Osteoblast (primary cell): ENCODE results near the gene FNDC8. TPM values are rescaled to one million over a fixed set of nuclear protein-coding genes. Genes with fewer than 3 reads are reported as not detected.

Experiments
- DNase-seq: peaks from one replicate; pipeline ENCODE4 v3.0.0; 2011; ENCODE audit warnings: low spot score, mixed read lengths; ENCODE audit not compliant: insufficient read length; ENCODE audit errors: missing footprints
- H2AFZ ChIP-seq: 2 replicates; pipeline ENCODE4 v1.6.0; 2011; ENCODE audit warnings: mild to moderate bottlenecking, low read length
- H3K27ac ChIP-seq: 2 replicates; pipeline ENCODE4 v1.5.1; 2011; ENCODE audit warnings: mild to moderate bottlenecking, low read depth, low read length, moderate library complexity
- H3K27me3 ChIP-seq: 2 replicates; pipeline ENCODE4 v1.6.0; 2012; ENCODE audit warnings: mild to moderate bottlenecking, control low read depth, inconsistent platforms, low read length, moderate library complexity; ENCODE audit not compliant: insufficient read depth
- H3K36me3 ChIP-seq: 2 replicates; pipeline ENCODE4 v1.5.1; 2011; ENCODE audit warnings: mild to moderate bottlenecking, low read length, control low read depth, moderate library complexity; ENCODE audit not compliant: insufficient read depth
- H3K4me1 ChIP-seq: 2 replicates; pipeline ENCODE4 v1.5.1; 2011; ENCODE audit warnings: mild to moderate bottlenecking, low read length, control low read depth, moderate library complexity; ENCODE audit not compliant: insufficient read depth
- H3K4me2 ChIP-seq: 2 replicates; pipeline ENCODE4 v1.6.0; 2011; ENCODE audit warnings: mild to moderate bottlenecking, low read length; ENCODE audit not compliant: insufficient read depth
- H3K4me3 ChIP-seq: fragments of 200-600 bp; sonication (generic); 3 replicates; pipeline ENCODE4 v1.5.1; 2012; ENCODE audit warnings: mild to moderate bottlenecking, low read length, inconsistent platforms; ENCODE audit not compliant: insufficient read depth
- H3K79me2 ChIP-seq: 2 replicates; pipeline ENCODE4 v1.6.0; 2012; ENCODE audit warnings: mild to moderate bottlenecking, low read length, control low read depth, inconsistent platforms; ENCODE audit not compliant: insufficient read depth
- H3K9me3 ChIP-seq: 2 replicates; pipeline ENCODE4 v1.5.1; 2011; ENCODE audit warnings: low read depth, low read length, control low read depth
- H4K20me1 ChIP-seq: 2 replicates; pipeline ENCODE4 v1.6.0; 2012; ENCODE audit warnings: mild to moderate bottlenecking, low read length, control low read depth; ENCODE audit not compliant: insufficient read depth
- total RNA-seq: library from RNA; depleted of rRNA; stranded (reverse); fragments of >200 nt; gene quantifications from 2 replicates; pipeline ENCODE4 v1.2.3, GENCODE V29; 2012
- TF ChIP-seq, protein P1 (sequence below): IDR thresholded peaks from 2 replicates; pipeline ENCODE4 v1.5.1; 2011; ENCODE audit warnings: mild to moderate bottlenecking, low read depth, low read length, moderate library complexity; ENCODE audit errors: extremely low read depth

The FNDC8 gene
- total RNA-seq, 1 donor: not detected

GRCh38 chr17:35164716-35165115 is 43.3 kb downstream of the FNDC8 start:
- no peak for DNase-seq
- no peak overlapping the region for H3K4me3 ChIP-seq

DNA sequence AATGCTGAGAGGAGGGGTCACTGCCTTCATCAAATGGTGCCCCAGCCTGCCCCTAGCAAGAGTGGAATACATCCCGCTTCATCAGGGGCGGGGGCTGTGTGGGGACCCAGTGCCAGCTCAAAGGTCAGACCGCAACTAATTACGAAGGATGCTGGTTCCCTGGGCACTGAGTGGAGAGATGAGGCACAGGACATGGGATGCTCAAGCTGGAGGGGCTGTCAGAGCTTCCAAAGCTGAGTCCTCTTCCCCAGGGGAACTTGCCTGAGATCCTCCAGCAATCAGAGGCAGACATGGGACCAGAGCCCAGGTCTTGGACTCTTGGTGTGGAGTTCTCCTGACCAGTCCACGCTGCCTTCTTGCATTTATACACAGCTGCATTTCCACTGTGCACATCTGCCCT is 45.1 kb downstream of the FNDC8 start:
- H3K27me3 ChIP-seq: peaks cover 4% of the 10 kb centered on the region
- H3K9me3 ChIP-seq: no peaks in the 10 kb centered on the region
- H3K79me2 ChIP-seq: no peaks in the 10 kb centered on the region
- H2AFZ ChIP-seq: no peak overlapping the region
- TF ChIP-seq, protein P1, sequence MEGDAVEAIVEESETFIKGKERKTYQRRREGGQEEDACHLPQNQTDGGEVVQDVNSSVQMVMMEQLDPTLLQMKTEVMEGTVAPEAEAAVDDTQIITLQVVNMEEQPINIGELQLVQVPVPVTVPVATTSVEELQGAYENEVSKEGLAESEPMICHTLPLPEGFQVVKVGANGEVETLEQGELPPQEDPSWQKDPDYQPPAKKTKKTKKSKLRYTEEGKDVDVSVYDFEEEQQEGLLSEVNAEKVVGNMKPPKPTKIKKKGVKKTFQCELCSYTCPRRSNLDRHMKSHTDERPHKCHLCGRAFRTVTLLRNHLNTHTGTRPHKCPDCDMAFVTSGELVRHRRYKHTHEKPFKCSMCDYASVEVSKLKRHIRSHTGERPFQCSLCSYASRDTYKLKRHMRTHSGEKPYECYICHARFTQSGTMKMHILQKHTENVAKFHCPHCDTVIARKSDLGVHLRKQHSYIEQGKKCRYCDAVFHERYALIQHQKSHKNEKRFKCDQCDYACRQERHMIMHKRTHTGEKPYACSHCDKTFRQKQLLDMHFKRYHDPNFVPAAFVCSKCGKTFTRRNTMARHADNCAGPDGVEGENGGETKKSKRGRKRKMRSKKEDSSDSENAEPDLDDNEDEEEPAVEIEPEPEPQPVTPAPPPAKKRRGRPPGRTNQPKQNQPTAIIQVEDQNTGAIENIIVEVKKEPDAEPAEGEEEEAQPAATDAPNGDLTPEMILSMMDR: no peak
- H3K36me3 ChIP-seq: no peaks in the 10 kb centered on the region
- no peak overlapping the region for H3K27ac ChIP-seq
- no peak overlapping the region for H3K4me2 ChIP-seq
- peaks cover under 1% of the 10 kb centered on the region for H3K4me1 ChIP-seq
- no peak for DNase-seq
- no peaks in the 10 kb centered on the region for H4K20me1 ChIP-seq
- H3K4me3 ChIP-seq: no peak overlapping the region

More at GRCh38 chr17:35164716-35165115, 43.3 kb downstream of the FNDC8 start:
- no peak overlapping the region for H3K27ac ChIP-seq
- H4K20me1 ChIP-seq: no peaks in the 10 kb centered on the region
- H3K4me2 ChIP-seq: no peak overlapping the region
- H3K79me2 ChIP-seq: no peaks in the 10 kb centered on the region
- H2AFZ ChIP-seq: no peak overlapping the region
- H3K36me3 ChIP-seq: no peaks in the 10 kb centered on the region
- H3K27me3 ChIP-seq: peaks cover 13% of the 10 kb centered on the region
- TF ChIP-seq, protein P1: no peak
- no peaks in the 10 kb centered on the region for H3K4me1 ChIP-seq
- no peaks in the 10 kb centered on the region for H3K9me3 ChIP-seq

GRCh38 chr17:35167046-35167445 is 45.6 kb downstream of the FNDC8 start:
- no peak overlapping the region for H3K4me2 ChIP-seq
- TF ChIP-seq, protein P1: no peak
- peaks cover 4% of the 10 kb centered on the region for H3K27me3 ChIP-seq
- peaks cover 6% of the 10 kb centered on the region for H3K4me1 ChIP-seq
- no peak for DNase-seq
- H3K9me3 ChIP-seq: no peaks in the 10 kb centered on the region
- no peak overlapping the region for H3K4me3 ChIP-seq
- H3K27ac ChIP-seq: no peak overlapping the region
- H4K20me1 ChIP-seq: no peaks in the 10 kb centered on the region
- H3K79me2 ChIP-seq: no peaks in the 10 kb centered on the region
- H2AFZ ChIP-seq: no peak overlapping the region
- H3K36me3 ChIP-seq: no peaks in the 10 kb centered on the region

- TF ChIP-seq, protein P1: no peak
- Histone ChIP-seq H3K4me2 (no peak overlapping the region), H3K4me1 (peaks cover 6% of the 10 kb centered on the region), H4K20me1 (no peaks in the 10 kb centered on the region), H3K9me3 (no peaks in the 10 kb centered on the region), H3K27ac (no peak overlapping the region), H3K4me3 (no peak overlapping the region), H3K79me2 (no peaks in the 10 kb centered on the region), H3K36me3 (no peaks in the 10 kb centered on the region), H3K27me3 (no peaks in the 10 kb centered on the region), H2AFZ (no peak overlapping the region)
- peak; percentile 80 for DNase-seq
Observed at GRCh38 chr17:35167666-35168065, 46.3 kb downstream of the FNDC8 start.
